Measurements from ENCODE around the gene ERC2. TPM values are rescaled to one million over a fixed set of nuclear protein-coding genes. Genes with fewer than 3 reads are reported as not detected.

The ERC2 gene
- total and polyA plus RNA-seq, 8 donors = 1.2 to 4.8 (median 2.3) TPM

DNA sequence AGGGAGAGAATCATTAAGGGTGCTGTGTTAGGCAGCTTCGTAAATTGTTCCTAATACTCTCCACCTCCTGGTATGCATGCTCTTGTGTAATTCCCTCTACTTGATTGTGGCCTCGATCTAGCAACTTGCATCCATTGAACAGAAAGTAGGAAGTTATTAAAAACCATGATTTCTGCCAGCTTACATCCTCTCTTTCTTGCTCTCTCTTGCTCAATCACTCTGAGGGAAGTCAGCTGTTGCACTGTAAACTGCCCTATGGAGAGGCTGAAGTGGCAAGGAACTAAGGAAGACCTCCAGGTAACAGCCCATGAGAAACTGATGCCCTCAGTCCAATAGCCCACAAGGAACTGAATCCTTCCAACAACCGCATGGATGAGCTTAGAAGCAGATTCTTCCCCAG, 92.6 kb downstream of the ERC2 start:
- Histone ChIP-seq H3K4me1 (no peaks in the 10 kb centered on the region), H3K27me3 (no peaks in the 10 kb centered on the region), H3K36me3 (no peaks in the 10 kb centered on the region), H3K9me3 (no peaks in the 10 kb centered on the region), H3K27ac (no peak overlapping the region), H3K4me3 (no peak overlapping the region)
- TF ChIP-seq, protein P1, sequence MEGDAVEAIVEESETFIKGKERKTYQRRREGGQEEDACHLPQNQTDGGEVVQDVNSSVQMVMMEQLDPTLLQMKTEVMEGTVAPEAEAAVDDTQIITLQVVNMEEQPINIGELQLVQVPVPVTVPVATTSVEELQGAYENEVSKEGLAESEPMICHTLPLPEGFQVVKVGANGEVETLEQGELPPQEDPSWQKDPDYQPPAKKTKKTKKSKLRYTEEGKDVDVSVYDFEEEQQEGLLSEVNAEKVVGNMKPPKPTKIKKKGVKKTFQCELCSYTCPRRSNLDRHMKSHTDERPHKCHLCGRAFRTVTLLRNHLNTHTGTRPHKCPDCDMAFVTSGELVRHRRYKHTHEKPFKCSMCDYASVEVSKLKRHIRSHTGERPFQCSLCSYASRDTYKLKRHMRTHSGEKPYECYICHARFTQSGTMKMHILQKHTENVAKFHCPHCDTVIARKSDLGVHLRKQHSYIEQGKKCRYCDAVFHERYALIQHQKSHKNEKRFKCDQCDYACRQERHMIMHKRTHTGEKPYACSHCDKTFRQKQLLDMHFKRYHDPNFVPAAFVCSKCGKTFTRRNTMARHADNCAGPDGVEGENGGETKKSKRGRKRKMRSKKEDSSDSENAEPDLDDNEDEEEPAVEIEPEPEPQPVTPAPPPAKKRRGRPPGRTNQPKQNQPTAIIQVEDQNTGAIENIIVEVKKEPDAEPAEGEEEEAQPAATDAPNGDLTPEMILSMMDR (IDR thresholded peaks at IDR 0.05) = no peak
- 81 to 89% methylated on average over 3 of the region's 3 CpGs for WGBS, 2 donors
- no peak for ATAC-seq
- DNase-seq = no peak
- intact Hi-C loops (cut with DNase I) = no loop called here
- no peak for FAIRE-seq

DNA sequence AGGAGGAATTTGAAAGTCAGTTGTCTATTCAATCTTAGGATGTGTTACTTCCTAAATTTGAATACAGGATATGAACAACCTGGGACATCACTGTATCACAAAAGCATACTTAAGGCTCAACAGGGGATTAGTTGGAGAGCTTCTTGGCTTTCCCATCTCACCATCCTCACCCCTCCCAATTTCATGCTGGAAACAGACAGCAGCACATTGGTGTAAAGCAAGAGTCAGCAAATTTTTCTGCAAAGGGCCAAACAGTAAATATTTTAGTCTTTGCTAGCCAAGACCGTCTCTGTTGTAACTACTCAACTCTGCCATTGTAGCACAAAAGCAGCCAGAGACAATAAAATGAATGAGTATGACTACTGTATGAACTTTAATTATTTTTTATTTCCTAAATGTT, 94.9 kb downstream of the ERC2 start:
- no peak for ATAC-seq
- no peak for DNase-seq
- no peaks in the 10 kb centered on the region for H3K4me1 ChIP-seq
- 86 to 90% methylated on average over 1 of the region's 1 CpG for WGBS, 2 donors
- intact Hi-C loops (cut with DNase I) = no loop called here
- H3K4me3 ChIP-seq = no peak overlapping the region
- H3K36me3 ChIP-seq = no peaks in the 10 kb centered on the region
- H3K9me3 ChIP-seq = no peaks in the 10 kb centered on the region
- no peak overlapping the region for H3K27ac ChIP-seq
- no peaks in the 10 kb centered on the region for H3K27me3 ChIP-seq
- TF ChIP-seq, protein P1 (IDR thresholded peaks at IDR 0.05) = no peak
- FAIRE-seq = no peak

DNA sequence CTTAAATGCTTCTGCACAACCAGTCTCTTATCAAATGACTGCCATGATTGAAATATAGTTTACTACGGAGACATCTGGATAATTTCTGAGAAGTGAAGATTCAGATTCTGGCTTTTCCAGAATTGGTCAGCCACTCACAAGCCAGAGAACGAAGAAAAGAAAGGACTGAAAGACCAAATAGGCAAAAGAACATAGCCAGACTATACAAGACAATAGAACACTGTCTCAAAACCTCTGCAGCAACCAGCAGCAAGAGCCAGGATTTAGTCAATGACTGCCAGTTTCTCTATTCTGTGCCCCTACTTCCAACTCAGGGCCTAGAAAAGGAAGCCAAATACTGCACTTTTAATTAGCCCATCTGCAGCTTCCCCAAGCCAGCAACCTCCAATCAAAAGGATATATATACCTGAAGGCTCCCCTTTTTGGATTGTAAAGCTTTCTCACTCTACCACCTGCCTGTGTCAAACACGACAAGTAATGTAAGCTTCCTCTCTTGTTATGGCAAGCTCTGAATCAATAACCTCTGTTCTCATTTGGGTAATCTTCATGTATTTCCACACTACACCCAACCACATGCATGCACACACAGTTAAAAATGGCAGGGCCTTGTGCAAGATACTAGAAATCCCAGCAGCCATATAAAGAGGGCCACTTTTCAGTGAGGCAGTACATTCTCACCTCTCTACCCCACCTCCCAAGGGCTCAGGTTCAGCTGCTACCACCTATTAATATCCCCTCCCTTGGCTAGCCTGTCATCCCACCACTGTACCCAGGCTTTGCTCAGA, 97.1 kb downstream of the ERC2 start:
- Histone ChIP-seq H3K27ac (no peak overlapping the region), H3K36me3 (no peaks in the 10 kb centered on the region), H3K27me3 (no peaks in the 10 kb centered on the region), H3K4me1 (no peaks in the 10 kb centered on the region), H3K4me3 (no peak overlapping the region), H3K9me3 (no peaks in the 10 kb centered on the region)
- WGBS, 2 donors = 80 to 84% methylated on average over 3 of the region's 3 CpGs
- intact Hi-C loops (cut with DNase I) = no loop called here
- DNase-seq (no peak), ATAC-seq (no peak), FAIRE-seq (no peak)
- TF ChIP-seq, protein P1 (IDR thresholded peaks at IDR 0.05) = no peak

DNA sequence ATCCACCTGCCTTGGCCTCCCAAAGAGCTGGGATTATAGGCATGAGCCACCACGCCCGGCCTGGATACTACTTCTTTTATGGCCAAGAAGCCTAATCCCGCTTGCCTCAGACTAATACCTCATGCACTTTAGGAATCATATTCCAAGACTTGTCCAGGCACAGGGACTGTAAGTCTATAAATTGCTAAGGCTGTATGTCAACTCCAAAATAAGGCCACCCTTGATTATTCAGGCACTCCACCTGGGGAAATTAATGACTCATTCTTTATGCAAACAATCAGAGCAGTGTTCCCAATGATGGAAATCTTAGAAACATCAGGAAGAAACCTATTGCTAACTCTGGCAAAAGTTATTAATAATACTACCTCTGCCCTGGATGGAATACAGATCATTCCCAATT, 98.4 kb downstream of the ERC2 start:
- no peaks in the 10 kb centered on the region for H3K9me3 ChIP-seq
- intact Hi-C loops (cut with DNase I) = no loop called here
- no peaks in the 10 kb centered on the region for H3K36me3 ChIP-seq
- FAIRE-seq = no peak
- no peaks in the 10 kb centered on the region for H3K4me1 ChIP-seq
- 92 to 95% methylated on average over 3 of the region's 3 CpGs for WGBS, 2 donors
- TF ChIP-seq, protein P1 (IDR thresholded peaks at IDR 0.05) = no peak
- no peak overlapping the region for H3K4me3 ChIP-seq
- no peak overlapping the region for H3K27ac ChIP-seq
- ATAC-seq = peak; percentile 40 to 74 (median 60)
- no peaks in the 10 kb centered on the region for H3K27me3 ChIP-seq
- no peak for DNase-seq

DNA sequence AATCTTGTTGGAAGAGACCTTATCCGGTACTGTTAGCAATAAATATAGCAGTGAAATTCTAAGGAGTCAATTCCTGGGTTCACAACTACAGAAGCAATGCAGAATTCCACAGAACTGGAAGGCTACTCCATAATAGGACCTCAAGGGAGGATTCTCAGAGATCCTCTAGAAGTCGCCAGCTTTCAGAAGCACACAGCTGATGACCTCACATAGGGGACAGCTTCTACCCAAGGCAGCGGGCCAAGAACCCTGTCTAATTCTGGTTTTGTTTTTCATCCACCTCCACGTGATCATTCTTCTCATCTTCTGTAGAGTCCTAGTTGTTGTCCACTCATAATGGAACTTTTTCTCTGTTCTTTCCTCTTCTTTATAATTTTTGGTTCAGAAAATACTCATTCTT, 99.4 kb downstream of the ERC2 start:
- H3K36me3 ChIP-seq = no peaks in the 10 kb centered on the region
- DNase-seq (no peak), ATAC-seq (no peak), FAIRE-seq (no peak)
- H3K4me3 ChIP-seq = no peak overlapping the region
- H3K27ac ChIP-seq = no peak overlapping the region
- H3K27me3 ChIP-seq = no peaks in the 10 kb centered on the region
- H3K9me3 ChIP-seq = no peaks in the 10 kb centered on the region
- 79 to 83% methylated on average over 4 of the region's 4 CpGs for WGBS, 2 donors
- TF ChIP-seq, protein P1 (IDR thresholded peaks at IDR 0.05) = no peak
- H3K4me1 ChIP-seq = no peaks in the 10 kb centered on the region
- intact Hi-C loops (cut with DNase I) = no loop called here
